ENCODE results near the gene SHB. TPM values are rescaled to one million over a fixed set of nuclear protein-coding genes. Genes with fewer than 3 reads are reported as not detected.

SHB gene
- total and polyA plus RNA-seq, 2 donors: 4.9 to 5.5 TPM

DNA sequence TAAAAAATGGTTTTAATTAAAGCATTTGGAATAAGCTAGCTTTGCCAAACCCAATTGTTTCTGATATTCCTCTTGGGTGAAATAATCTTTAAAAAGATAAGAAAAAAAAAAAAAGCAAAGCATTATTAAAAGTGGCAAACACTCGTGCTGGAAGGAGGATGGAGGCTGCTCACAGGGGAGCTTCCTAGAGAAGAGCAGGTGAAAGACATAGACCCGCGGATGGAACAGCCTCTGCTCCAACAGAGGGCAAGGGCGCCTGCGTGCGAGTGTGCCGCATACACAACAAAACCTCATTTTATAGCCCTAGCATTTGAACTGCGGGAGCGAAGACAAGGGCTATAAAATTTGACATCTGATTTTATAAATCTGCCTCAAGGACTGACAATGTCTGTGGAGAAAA is 131.7 kb downstream of the SHB start:
- H3K27ac ChIP-seq (ENCODE audit: low read depth in 1 of 2, low read length in 1 of 2): no peak overlapping the region
- no peaks in the 10 kb centered on the region for H3K4me1 ChIP-seq (ENCODE audit: control insufficient read depth in 2 of 2, insufficient read depth in 2 of 2, low read length in 2 of 2)
- no peaks in the 10 kb centered on the region for H3K36me3 ChIP-seq (ENCODE audit: control insufficient read depth in 2 of 2, insufficient read depth in 2 of 2, low read length in 1 of 2)
- WGBS: 95% methylated on average over 9 of the region's 9 CpGs
- no peak for DNase-seq (ENCODE audit: low read depth in 6 of 9, low spot score in 9 of 9)
- no peaks in the 10 kb centered on the region for H3K27me3 ChIP-seq (ENCODE audit: control insufficient read depth in 2 of 2, insufficient read depth in 1 of 2, low read length in 1 of 2)
- H3K9me3 ChIP-seq (ENCODE audit: control insufficient read depth in 2 of 2, insufficient read depth in 1 of 2, low read length in 1 of 2): no peaks in the 10 kb centered on the region
- no peak overlapping the region for H3K4me3 ChIP-seq (ENCODE audit: low read length in 2 of 2)

DNA sequence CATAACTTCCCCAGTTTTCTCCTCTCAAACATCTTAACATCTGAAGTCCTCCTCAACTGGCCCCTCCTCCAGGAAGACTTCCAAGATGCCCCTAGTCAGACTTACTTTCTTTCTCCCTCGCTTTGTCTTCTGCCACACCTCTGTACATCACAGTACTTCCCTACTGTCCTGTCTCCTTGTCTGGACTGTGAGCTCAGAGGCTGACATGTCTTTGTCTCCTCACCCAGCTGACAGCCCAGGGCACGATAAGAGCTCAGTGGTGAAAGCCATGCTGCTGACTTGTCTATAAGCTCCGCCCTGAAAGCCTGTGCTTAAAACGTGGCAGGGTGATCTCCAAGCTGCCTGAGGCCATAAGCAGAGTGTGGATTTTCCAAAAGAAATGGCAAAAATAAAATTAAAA is 132.1 kb downstream of the SHB start:
- H3K27me3 ChIP-seq (ENCODE audit: control insufficient read depth in 2 of 2, insufficient read depth in 1 of 2, low read length in 1 of 2): no peaks in the 10 kb centered on the region
- H3K4me1 ChIP-seq (ENCODE audit: control insufficient read depth in 2 of 2, insufficient read depth in 2 of 2, low read length in 2 of 2): no peaks in the 10 kb centered on the region
- no peak overlapping the region for H3K27ac ChIP-seq (ENCODE audit: low read depth in 1 of 2, low read length in 1 of 2)
- H3K36me3 ChIP-seq (ENCODE audit: control insufficient read depth in 2 of 2, insufficient read depth in 2 of 2, low read length in 1 of 2): no peaks in the 10 kb centered on the region
- 83% methylated on average over 4 of the region's 4 CpGs for WGBS
- DNase-seq (ENCODE audit: low read depth in 6 of 9, low spot score in 9 of 9): no peak
- no peak overlapping the region for H3K4me3 ChIP-seq (ENCODE audit: low read length in 2 of 2)
- no peaks in the 10 kb centered on the region for H3K9me3 ChIP-seq (ENCODE audit: control insufficient read depth in 2 of 2, insufficient read depth in 1 of 2, low read length in 1 of 2)

DNA sequence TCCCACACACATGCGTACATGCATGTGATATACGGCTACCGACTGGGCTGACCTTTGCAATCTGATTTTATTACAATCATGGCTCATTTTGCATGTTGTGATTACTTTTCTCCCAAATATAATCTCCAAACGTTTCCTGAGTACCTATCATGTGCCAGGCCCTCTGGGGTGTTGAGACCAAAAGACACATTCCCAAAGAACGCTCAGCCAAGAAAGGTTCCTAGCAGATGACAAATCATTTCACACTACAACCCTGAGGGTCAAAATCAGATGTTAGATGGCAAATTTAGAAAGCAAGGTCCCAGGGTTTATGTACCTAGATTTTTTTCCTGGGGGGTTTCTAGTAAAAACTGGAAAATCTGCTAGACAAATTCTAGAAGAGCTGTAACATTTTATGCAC is 132.7 kb downstream of the SHB start:
- Histone ChIP-seq H3K27me3 (ENCODE audit: control insufficient read depth in 2 of 2, insufficient read depth in 1 of 2, low read length in 1 of 2) (no peaks in the 10 kb centered on the region), H3K9me3 (ENCODE audit: control insufficient read depth in 2 of 2, insufficient read depth in 1 of 2, low read length in 1 of 2) (no peaks in the 10 kb centered on the region), H3K4me1 (ENCODE audit: control insufficient read depth in 2 of 2, insufficient read depth in 2 of 2, low read length in 2 of 2) (no peaks in the 10 kb centered on the region), H3K27ac (ENCODE audit: low read depth in 1 of 2, low read length in 1 of 2) (no peak overlapping the region), H3K4me3 (ENCODE audit: low read length in 2 of 2) (no peak overlapping the region), H3K36me3 (ENCODE audit: control insufficient read depth in 2 of 2, insufficient read depth in 2 of 2, low read length in 1 of 2) (no peaks in the 10 kb centered on the region)
- DNase-seq (ENCODE audit: low read depth in 6 of 9, low spot score in 9 of 9): no peak
- 96% methylated on average over 5 of the region's 5 CpGs for WGBS

DNA sequence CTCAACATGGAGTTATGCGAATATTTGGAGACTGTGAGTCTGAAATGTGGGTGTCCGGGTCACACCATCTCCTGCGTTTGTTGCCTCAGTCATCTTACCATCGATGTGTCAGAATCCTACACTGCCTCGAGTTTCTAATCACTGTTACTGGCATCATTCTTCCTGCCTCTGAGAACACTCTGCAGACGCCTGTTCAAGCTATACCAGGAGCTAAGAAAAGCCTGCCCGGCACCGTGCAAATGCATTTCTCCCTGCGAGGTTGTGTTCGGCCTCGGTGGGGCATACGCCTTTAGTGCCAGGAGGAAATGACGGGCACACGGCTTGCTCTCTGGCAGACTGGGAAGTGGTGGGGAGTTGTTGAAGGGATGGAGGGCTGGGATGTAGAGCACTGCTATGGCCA is 133.9 kb downstream of the SHB start:
- Histone ChIP-seq H3K9me3 (ENCODE audit: control insufficient read depth in 2 of 2, insufficient read depth in 1 of 2, low read length in 1 of 2) (no peaks in the 10 kb centered on the region), H3K36me3 (ENCODE audit: control insufficient read depth in 2 of 2, insufficient read depth in 2 of 2, low read length in 1 of 2) (no peaks in the 10 kb centered on the region), H3K27me3 (ENCODE audit: control insufficient read depth in 2 of 2, insufficient read depth in 1 of 2, low read length in 1 of 2) (no peaks in the 10 kb centered on the region), H3K4me1 (ENCODE audit: control insufficient read depth in 2 of 2, insufficient read depth in 2 of 2, low read length in 2 of 2) (no peaks in the 10 kb centered on the region), H3K4me3 (ENCODE audit: low read length in 2 of 2) (no peak overlapping the region), H3K27ac (ENCODE audit: low read depth in 1 of 2, low read length in 1 of 2) (no peak overlapping the region)
- WGBS: 95% methylated on average over 14 of the region's 14 CpGs
- no peak for DNase-seq (ENCODE audit: low read depth in 6 of 9, low spot score in 9 of 9)

DNA sequence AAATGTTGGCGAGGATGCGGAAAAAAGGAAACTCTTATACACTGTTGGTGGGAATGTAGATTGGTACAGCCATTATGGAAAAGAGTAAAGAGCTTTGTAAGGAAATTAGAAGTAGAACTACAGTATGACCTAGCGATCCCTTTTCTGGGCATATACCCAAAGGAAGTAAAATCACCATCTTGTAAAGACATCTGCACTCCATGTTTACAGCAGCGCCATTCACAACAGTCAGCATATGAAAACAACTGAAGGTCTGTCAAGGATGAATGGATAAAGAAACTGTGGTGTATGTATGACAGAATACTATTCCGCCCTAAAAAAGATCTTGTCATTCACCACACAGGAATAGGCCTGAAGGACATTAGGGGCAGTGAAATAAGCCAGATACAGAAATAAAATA is 137.4 kb downstream of the SHB start:
- Histone ChIP-seq H3K36me3 (ENCODE audit: control insufficient read depth in 2 of 2, insufficient read depth in 2 of 2, low read length in 1 of 2) (no peaks in the 10 kb centered on the region), H3K4me1 (ENCODE audit: control insufficient read depth in 2 of 2, insufficient read depth in 2 of 2, low read length in 2 of 2) (peaks cover 15 to 33% of the 10 kb centered on the region in 2 donors), H3K27ac (ENCODE audit: low read depth in 1 of 2, low read length in 1 of 2) (no peak overlapping the region), H3K9me3 (ENCODE audit: control insufficient read depth in 2 of 2, insufficient read depth in 1 of 2, low read length in 1 of 2) (no peaks in the 10 kb centered on the region), H3K4me3 (ENCODE audit: low read length in 2 of 2) (no peak overlapping the region), H3K27me3 (ENCODE audit: control insufficient read depth in 2 of 2, insufficient read depth in 1 of 2, low read length in 1 of 2) (no peaks in the 10 kb centered on the region)
- no peak for DNase-seq (ENCODE audit: low read depth in 6 of 9, low spot score in 9 of 9)
- whole genome bisulfite sequencing: 97% methylated on average over 5 of the region's 5 CpGs

DNA sequence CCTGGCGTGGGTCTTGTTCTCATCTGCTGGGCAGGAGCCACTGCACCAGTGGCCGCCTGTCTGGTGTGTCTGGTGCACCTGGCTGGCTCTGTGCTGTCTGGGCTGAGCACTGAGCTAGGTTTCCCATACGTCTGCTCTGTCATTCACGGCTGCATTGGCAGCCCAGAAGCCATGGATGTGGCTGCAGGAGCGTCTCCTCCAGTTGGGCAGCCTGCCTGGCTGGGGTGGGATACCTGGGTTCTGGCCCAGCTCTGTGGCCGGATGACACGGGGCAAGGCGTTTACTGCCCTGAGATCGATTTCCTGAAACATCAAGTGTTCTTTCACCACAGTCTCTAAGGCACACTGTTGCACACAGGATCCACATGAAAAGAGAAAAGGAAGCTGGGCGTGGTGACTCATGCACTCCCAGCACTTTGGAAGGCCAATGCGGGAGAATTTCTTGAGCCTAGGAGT is 139.6 kb downstream of the SHB start:
- 57% methylated on average over 11 of the region's 11 CpGs for WGBS
- no peaks in the 10 kb centered on the region for H3K27me3 ChIP-seq (ENCODE audit: control insufficient read depth in 2 of 2, insufficient read depth in 1 of 2, low read length in 1 of 2)
- H3K36me3 ChIP-seq (ENCODE audit: control insufficient read depth in 2 of 2, insufficient read depth in 2 of 2, low read length in 1 of 2): no peaks in the 10 kb centered on the region
- no peak overlapping the region for H3K27ac ChIP-seq (ENCODE audit: low read depth in 1 of 2, low read length in 1 of 2)
- DNase-seq (ENCODE audit: low read depth in 6 of 9, low spot score in 9 of 9): no peak
- no peak overlapping the region for H3K4me3 ChIP-seq (ENCODE audit: low read length in 2 of 2)
- H3K9me3 ChIP-seq (ENCODE audit: control insufficient read depth in 2 of 2, insufficient read depth in 1 of 2, low read length in 1 of 2): no peaks in the 10 kb centered on the region
- peaks cover 19 to 40% of the 10 kb centered on the region in 2 donors for H3K4me1 ChIP-seq (ENCODE audit: control insufficient read depth in 2 of 2, insufficient read depth in 2 of 2, low read length in 2 of 2)

DNA sequence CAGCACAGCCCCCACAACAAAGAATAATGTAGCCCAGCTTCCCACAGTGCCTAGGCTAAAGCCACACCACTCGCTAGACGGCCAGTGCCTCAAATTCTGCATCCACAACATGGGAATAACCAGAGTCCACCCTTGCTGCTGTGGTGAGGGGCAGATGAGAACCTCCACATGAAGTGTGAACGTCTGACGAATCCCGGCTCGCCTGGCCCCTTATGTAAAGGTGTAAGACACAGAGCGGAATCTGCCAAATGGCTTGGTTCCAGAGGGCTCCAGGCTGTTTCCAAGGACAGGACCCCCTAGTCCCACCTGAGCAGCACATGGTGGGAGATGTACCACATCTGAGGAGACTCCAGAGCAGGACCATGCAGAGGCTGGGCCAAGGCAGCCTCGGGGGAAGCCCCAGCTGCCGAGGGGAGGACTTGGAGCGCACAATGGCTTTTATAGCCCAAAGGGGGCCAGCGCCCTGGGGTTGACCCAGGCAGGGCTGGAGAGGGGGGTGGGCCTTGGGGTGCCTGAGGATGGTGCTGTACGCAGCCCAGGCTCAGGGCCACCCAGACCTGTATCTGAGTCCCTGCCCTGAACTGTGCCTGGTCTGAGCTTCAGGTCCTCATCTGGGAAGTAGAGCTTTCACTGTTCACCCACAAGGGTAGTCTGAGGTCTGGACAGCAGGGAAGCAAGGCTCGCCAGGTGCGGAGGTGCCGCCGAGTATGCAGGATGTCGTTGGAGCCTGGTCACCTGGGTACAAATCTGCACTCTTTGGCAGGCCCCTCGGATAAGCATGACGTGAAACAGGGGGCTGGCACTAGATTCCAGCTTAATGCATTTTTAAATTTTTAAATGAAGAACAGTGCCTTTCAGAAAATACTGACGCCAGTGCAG is 140.2 kb downstream of the SHB start:
- Histone ChIP-seq H3K4me1 (ENCODE audit: control insufficient read depth in 2 of 2, insufficient read depth in 2 of 2, low read length in 2 of 2) (peaks cover 19 to 40% of the 10 kb centered on the region in 2 donors), H3K27ac (ENCODE audit: low read depth in 1 of 2, low read length in 1 of 2) (no peak overlapping the region), H3K36me3 (ENCODE audit: control insufficient read depth in 2 of 2, insufficient read depth in 2 of 2, low read length in 1 of 2) (no peaks in the 10 kb centered on the region), H3K4me3 (ENCODE audit: low read length in 2 of 2) (no peak overlapping the region), H3K27me3 (ENCODE audit: control insufficient read depth in 2 of 2, insufficient read depth in 1 of 2, low read length in 1 of 2) (no peaks in the 10 kb centered on the region), H3K9me3 (ENCODE audit: control insufficient read depth in 2 of 2, insufficient read depth in 1 of 2, low read length in 1 of 2) (no peaks in the 10 kb centered on the region)
- DNase-seq (ENCODE audit: low read depth in 6 of 9, low spot score in 9 of 9): no peak
- 93% methylated on average over 20 of the region's 20 CpGs for whole genome bisulfite sequencing

DNA sequence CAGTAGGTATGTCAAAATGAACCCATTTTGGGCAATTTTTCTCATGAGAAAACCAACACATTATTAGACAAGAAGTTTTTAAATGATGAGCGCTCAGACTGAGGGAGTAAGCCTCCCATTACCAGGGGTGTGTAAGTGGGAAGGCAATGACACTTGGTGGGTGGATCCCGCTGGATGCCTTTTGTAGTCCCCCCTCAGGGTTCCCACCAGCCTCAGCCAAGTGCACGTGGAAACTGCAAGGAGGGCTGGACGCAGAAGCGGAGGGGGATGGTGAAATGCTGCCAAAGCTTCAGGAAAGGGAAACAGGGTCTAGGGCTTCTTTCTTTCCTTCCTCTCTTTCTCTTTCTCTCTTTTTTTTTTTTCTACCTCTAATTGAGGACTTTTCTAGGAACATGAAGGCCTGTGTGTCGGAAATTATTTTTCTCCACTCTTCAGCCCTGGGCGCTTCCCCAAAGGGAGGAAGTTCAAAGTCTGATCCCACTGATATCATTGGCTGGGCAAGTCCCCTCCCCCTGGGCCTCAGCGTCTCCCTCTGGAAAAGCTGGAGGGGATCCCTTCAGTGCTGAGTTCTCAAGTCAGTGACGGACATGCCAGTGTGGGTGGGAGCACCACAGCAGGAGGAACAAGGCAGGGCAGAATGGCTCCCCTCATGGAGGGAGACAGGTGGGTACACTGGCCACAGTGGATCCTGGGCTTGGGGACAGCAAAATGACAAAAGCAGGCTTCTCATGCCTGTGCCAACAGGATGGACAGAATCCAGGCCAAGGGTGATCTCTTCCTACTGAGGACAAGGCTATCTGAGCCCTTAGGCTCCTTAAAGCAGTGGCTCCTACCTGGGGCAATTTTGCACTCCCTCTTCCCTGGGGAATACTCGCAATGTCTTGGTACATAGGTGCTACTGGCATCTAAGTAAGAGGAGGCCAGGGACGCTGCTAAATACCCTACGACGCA is 141.2 kb downstream of the SHB start:
- Histone ChIP-seq H3K36me3 (ENCODE audit: control insufficient read depth in 2 of 2, insufficient read depth in 2 of 2, low read length in 1 of 2) (no peaks in the 10 kb centered on the region), H3K4me1 (ENCODE audit: control insufficient read depth in 2 of 2, insufficient read depth in 2 of 2, low read length in 2 of 2) (peaks cover 19 to 46% of the 10 kb centered on the region in 2 donors), H3K9me3 (ENCODE audit: control insufficient read depth in 2 of 2, insufficient read depth in 1 of 2, low read length in 1 of 2) (no peaks in the 10 kb centered on the region), H3K27me3 (ENCODE audit: control insufficient read depth in 2 of 2, insufficient read depth in 1 of 2, low read length in 1 of 2) (no peaks in the 10 kb centered on the region), H3K27ac (ENCODE audit: low read depth in 1 of 2, low read length in 1 of 2) (peak overlapping the region in 1 of 2 donors; percentile 22), H3K4me3 (ENCODE audit: low read length in 2 of 2) (no peak overlapping the region)
- DNase-seq (ENCODE audit: low read depth in 6 of 9, low spot score in 9 of 9): no peak
- WGBS: 94% methylated on average over 13 of the region's 13 CpGs

DNA sequence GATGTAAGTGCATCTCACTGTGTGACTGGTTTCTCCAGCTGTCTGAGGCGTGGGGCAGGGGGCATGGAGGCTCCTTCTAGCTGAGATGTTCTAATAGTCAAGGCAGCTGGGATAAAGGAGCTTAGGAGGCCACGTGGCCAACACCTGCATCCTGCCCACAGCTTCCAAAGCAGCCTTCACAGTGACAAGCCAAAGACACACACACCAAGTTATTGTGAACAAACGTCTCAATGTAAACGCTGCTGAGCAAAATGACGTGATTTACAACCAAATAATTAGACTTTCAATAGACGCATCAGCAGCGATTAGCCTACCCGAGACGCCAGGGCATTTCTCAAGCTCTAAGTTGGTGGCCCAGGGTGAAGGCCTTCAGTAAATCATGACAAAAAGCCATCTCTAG is 141.9 kb downstream of the SHB start:
- H3K9me3 ChIP-seq (ENCODE audit: control insufficient read depth in 2 of 2, insufficient read depth in 1 of 2, low read length in 1 of 2): no peaks in the 10 kb centered on the region
- H3K27me3 ChIP-seq (ENCODE audit: control insufficient read depth in 2 of 2, insufficient read depth in 1 of 2, low read length in 1 of 2): no peaks in the 10 kb centered on the region
- no peak overlapping the region for H3K4me3 ChIP-seq (ENCODE audit: low read length in 2 of 2)
- H3K36me3 ChIP-seq (ENCODE audit: control insufficient read depth in 2 of 2, insufficient read depth in 2 of 2, low read length in 1 of 2): no peaks in the 10 kb centered on the region
- H3K4me1 ChIP-seq (ENCODE audit: control insufficient read depth in 2 of 2, insufficient read depth in 2 of 2, low read length in 2 of 2): peaks cover 19 to 54% of the 10 kb centered on the region in 2 donors
- H3K27ac ChIP-seq (ENCODE audit: low read depth in 1 of 2, low read length in 1 of 2): peak overlapping the region in 1 of 2 donors; percentile 41
- DNase-seq (ENCODE audit: low read depth in 6 of 9, low spot score in 9 of 9): peak in 7 of 9 donors; percentile 39 to 82 (median 47)
- 47% methylated on average over 9 of the region's 9 CpGs for WGBS
